Hematopoietic multipotent progenitor cell treated with erythropoietin and hydrocortisone succinate and interleukin-3 and kit ligand, for 15 days (in vitro differentiated cells): ENCODE measurements around the gene ZNF22.

Source experiments
- DNase-seq: peaks from one replicate; pipeline ENCODE4 v3.0.0-alpha.2; 2015; ENCODE audit warnings: low spot score

Gene ZNF22

GRCh38 chr10:45000752-45001380 lies at the start of gene ZNF22:
Gene ZNF22 (plus strand): TSS chr10:45000923. CDS start chr10:45003369, 2,446 bp downstream.
- peak; percentile 18 for DNase-seq

- no peak for DNase-seq
Measured at GRCh38 chr10:44951576-44952226, 49.0 kb upstream of the ZNF22 start.

- DNase-seq = no peak
Measured at GRCh38 chr10:44952779-44953231, 47.9 kb upstream of the ZNF22 start.

- DNase-seq = no peak
Measured at GRCh38 chr10:44954042-44954441, 46.7 kb upstream of the ZNF22 start.

- DNase-seq = no peak
Measured at GRCh38 chr10:44954962-44955361, 45.8 kb upstream of the ZNF22 start.

- no peak for DNase-seq
Measured at GRCh38 chr10:44955413-44956070, 45.2 kb upstream of the ZNF22 start.

- DNase-seq = no peak
Measured at GRCh38 chr10:44956226-44956625, 44.5 kb upstream of the ZNF22 start.

- no peak for DNase-seq
Measured at GRCh38 chr10:44956717-44957706, 43.7 kb upstream of the ZNF22 start.

- no peak for DNase-seq
Measured at GRCh38 chr10:44958196-44958897, 42.4 kb upstream of the ZNF22 start.

GRCh38 chr10:44958898-44959246 lies 41.9 kb upstream of the ZNF22 start:
- no peak for DNase-seq

- peak; percentile 38 for DNase-seq
Measured at GRCh38 chr10:44959247-44960087, 41.3 kb upstream of the ZNF22 start, which contains the start of gene RASSF4. Gene RASSF4 (plus strand): TSS chr10:44959802. CDS start chr10:44970203, 10,401 bp downstream.

- no peak for DNase-seq
Measured at GRCh38 chr10:44960088-44960460, 40.6 kb upstream of the ZNF22 start.

- DNase-seq = no peak
Measured at GRCh38 chr10:44960482-44961229, 40.1 kb upstream of the ZNF22 start.

- DNase-seq = no peak
Measured at GRCh38 chr10:44961230-44961571, 39.5 kb upstream of the ZNF22 start.

GRCh38 chr10:44961931-44962750 lies 38.6 kb upstream of the ZNF22 start:
- DNase-seq = no peak

GRCh38 chr10:44962870-44963738 lies 37.6 kb upstream of the ZNF22 start:
- no peak for DNase-seq

GRCh38 chr10:44963772-44964633 lies 36.7 kb upstream of the ZNF22 start:
- no peak for DNase-seq
